ENCODE measurements around the gene MYO15B.

GRCh38 chr17:75601057-75601987 lies 13.7 kb downstream of the MYO15B start:
- TF ChIP-seq CTCF (IDR thresholded peaks at IDR 0.05), result peak; percentile 54 to 79 (median 62)
- no peak for TF ChIP-seq POLR2A (IDR thresholded peaks at IDR 0.05)
